Endodermal cell (in vitro differentiated cells): ENCODE data around the gene SLX4. TPM values are rescaled to one million over a fixed set of nuclear protein-coding genes. Genes with fewer than 3 reads are reported as not detected.

ENCODE experiments used
- DNase-seq: peaks from one replicate; pipeline ENCODE4 v3.0.0-alpha.2; 2017
- H3K27ac ChIP-seq: 2 replicates; pipeline ENCODE4 v1.5.1; 2013; ENCODE audit warnings: mild to moderate bottlenecking, low read depth, low read length, moderate library complexity
- H3K27me3 ChIP-seq: 2 replicates; pipeline ENCODE4 v1.6.1; 2013; ENCODE audit warnings: mild to moderate bottlenecking, low read length, moderate library complexity; ENCODE audit not compliant: insufficient read depth, control insufficient read depth, poor library complexity, severe bottlenecking
- H3K36me3 ChIP-seq: 2 replicates; pipeline ENCODE4 v1.7.0; 2013; ENCODE audit warnings: mild to moderate bottlenecking, low read length, moderate library complexity; ENCODE audit not compliant: control insufficient read depth, insufficient read depth
- H3K4me1 ChIP-seq: one replicate; pipeline ENCODE4 v1.7.0; 2013; ENCODE audit warnings: low read length; ENCODE audit not compliant: control insufficient read depth, insufficient read depth
- H3K4me3 ChIP-seq: 2 replicates; pipeline ENCODE4 v1.5.1; 2013; ENCODE audit warnings: mild to moderate bottlenecking, low read length, moderate library complexity
- H3K9ac ChIP-seq: 2 replicates; pipeline ENCODE4 v1.6.1; 2013; ENCODE audit warnings: mild to moderate bottlenecking, low read length, moderate library complexity; ENCODE audit not compliant: poor library complexity, severe bottlenecking; ENCODE audit errors: extremely low read depth
- H3K9me3 ChIP-seq: 2 replicates; pipeline ENCODE4 v1.6.1; 2013; ENCODE audit warnings: mild to moderate bottlenecking, low read length, moderate library complexity; ENCODE audit not compliant: control insufficient read depth
- H3K27ac Mint-ChIP-seq: 2 replicates; pipeline ENCODE4 v1.8.0; 2020; ENCODE audit warnings: mixed read lengths
- H3K27me3 Mint-ChIP-seq: 2 replicates; pipeline ENCODE4 v1.8.0; 2021; ENCODE audit warnings: mild to moderate bottlenecking, mixed read lengths; ENCODE audit not compliant: insufficient read depth
- H3K36me3 Mint-ChIP-seq: 2 replicates; pipeline ENCODE4 v1.8.0; 2020; ENCODE audit warnings: low read depth, mixed read lengths
- H3K4me1 Mint-ChIP-seq: 2 replicates; pipeline ENCODE4 v1.8.0; 2020; ENCODE audit warnings: mixed read lengths
- H3K4me3 Mint-ChIP-seq: 2 replicates; pipeline ENCODE4 v1.8.0; 2020; ENCODE audit warnings: mild to moderate bottlenecking, moderate library complexity, mixed read lengths
- H3K9me3 Mint-ChIP-seq: 2 replicates; pipeline ENCODE4 v1.8.0; 2020; ENCODE audit warnings: mild to moderate bottlenecking, mixed read lengths
- CTCF ChIP-seq: fragments of 200-600 bp; sonication (generic); conservative IDR thresholded peaks from 2 replicates; pipeline ENCODE4 v1.5.0; 2021; ENCODE audit warnings: antibody characterized with exemption, mild to moderate bottlenecking
- WGBS, 2 experiments: methylation state at CpG; one replicate each; pipeline versions ENCODE4 v1.1.5 to v1.1.7; 2013; ENCODE audit warnings: missing lambda C conversion rate in 2 of 2, mixed read lengths in 1 of 2; ENCODE audit not compliant: insufficient coverage in 1 of 2, insufficient read length in 1 of 2; 5-methylcytosine and 5-hydroxymethylcytosine counted together
- total RNA-seq, 2 donors: library from RNA; stranded (reverse); fragmentation: NEBNext Ultra II Directional in 1 of 2; extraction: Animal tissue kit (Norgen Biotek cat#: 25700) in 1 of 2; gene quantifications; 2 replicates in 1 of 2; 3 replicates in 1 of 2; pipeline ENCODE4 v1.2.1, GENCODE V29; 2021

The SLX4 gene
- total RNA-seq, 2 donors from 2014 or later, result 11.0 to 15.9 TPM

- Mint-ChIP-seq H3K4me3 (no peak overlapping the region), H3K9me3 (no peaks in the 10 kb centered on the region), H3K27ac (no peak overlapping the region), H3K4me1 (peaks cover 12% of the 10 kb centered on the region), H3K27me3 (no peaks in the 10 kb centered on the region), H3K36me3 (peaks cover 32% of the 10 kb centered on the region)
- DNase-seq, result no peak
- WGBS, 2 experiments, result 92 to 96% methylated on average over 2 of the region's 2 CpGs
- Histone ChIP-seq H3K4me1 (no peaks in the 10 kb centered on the region), H3K27ac (no peak overlapping the region), H3K4me3 (no peak overlapping the region), H3K36me3 (peaks cover 30% of the 10 kb centered on the region), H3K27me3 (no peaks in the 10 kb centered on the region), H3K9ac (no peak overlapping the region), H3K9me3 (no peaks in the 10 kb centered on the region)
- no peak for TF ChIP-seq CTCF
Measured at GRCh38 chr16:3607634-3608033, 3.8 kb downstream of the SLX4 start.

- Mint-ChIP-seq H3K4me1 (peaks cover 12% of the 10 kb centered on the region), H3K9me3 (no peaks in the 10 kb centered on the region), H3K36me3 (peaks cover 36% of the 10 kb centered on the region), H3K27me3 (no peaks in the 10 kb centered on the region), H3K4me3 (no peak overlapping the region), H3K27ac (no peak overlapping the region)
- H3K36me3 ChIP-seq, result peaks cover 35% of the 10 kb centered on the region
- WGBS, 2 experiments, result 94 to 98% methylated on average over 6 to 7 of the region's 7 CpGs
- no peak for TF ChIP-seq CTCF
- H3K27me3 ChIP-seq, result no peaks in the 10 kb centered on the region
- H3K4me3 ChIP-seq, result no peak overlapping the region
- H3K27ac ChIP-seq, result no peak overlapping the region
- DNase-seq, result peak; percentile 13
- no peaks in the 10 kb centered on the region for H3K4me1 ChIP-seq
- H3K9me3 ChIP-seq, result no peaks in the 10 kb centered on the region
- no peak overlapping the region for H3K9ac ChIP-seq
Measured at GRCh38 chr16:3607161-3607560, 4.2 kb downstream of the SLX4 start.

- Histone ChIP-seq H3K27ac (no peak overlapping the region), H3K4me3 (no peak overlapping the region), H3K36me3 (peaks cover 41% of the 10 kb centered on the region), H3K4me1 (no peaks in the 10 kb centered on the region), H3K9ac (no peak overlapping the region), H3K27me3 (no peaks in the 10 kb centered on the region), H3K9me3 (peaks cover 2% of the 10 kb centered on the region)
- 80 to 89% methylated on average over 3 to 11 of the region's 11 CpGs for WGBS, 2 experiments
- Mint-ChIP-seq H3K9me3 (peaks cover 3% of the 10 kb centered on the region), H3K36me3 (peaks cover 44% of the 10 kb centered on the region), H3K27ac (no peak overlapping the region), H3K27me3 (no peaks in the 10 kb centered on the region), H3K4me1 (peaks cover 10% of the 10 kb centered on the region), H3K4me3 (no peak overlapping the region)
- no peak for TF ChIP-seq CTCF
- DNase-seq, result no peak
Measured at GRCh38 chr16:3606441-3606840, 5.0 kb downstream of the SLX4 start.
